HepG2 (cell line): ENCODE data around the gene MEI1. TPM values are rescaled to one million over a fixed set of nuclear protein-coding genes. Genes with fewer than 3 reads are reported as not detected.
A peak's percentile ranks its signal among the peaks of the same experiment; 100 is the strongest.

Experiments used
- CREB1 ChIP-seq, 2 experiments: fragments of 450-650 bp in 1 of 2; IDR thresholded peaks; 2 replicates each; pipeline ENCODE4 v1.6.1; 2016 to 2017; ENCODE audit warnings: control low read depth in 1 of 2, mild to moderate bottlenecking in 1 of 2, missing compliant biosample characterization in 1 of 2, missing genetic modification characterization in 1 of 2
- DR1 ChIP-seq: sonication (generic); formaldehyde crosslinking; IDR thresholded peaks from 2 replicates; pipeline ENCODE4 v1.8.0; 2021; ENCODE audit warnings: mild to moderate bottlenecking, missing genetic modification reagents, inconsistent platforms
- GTF3A ChIP-seq: sonication (generic); formaldehyde crosslinking; conservative IDR thresholded peaks from 2 replicates; pipeline ENCODE4 v1.4.0; 2020; ENCODE audit warnings: mild to moderate bottlenecking, missing genetic modification reagents
- KAT8 ChIP-seq: IDR thresholded peaks from 2 replicates; pipeline ENCODE4 v1.6.1; 2016; ENCODE audit warnings: missing genetic modification reagents, missing compliant biosample characterization
- KLF13 ChIP-seq: sonication (generic); formaldehyde crosslinking; IDR thresholded peaks from 2 replicates; pipeline ENCODE4 v1.4.0; 2020; ENCODE audit warnings: mild to moderate bottlenecking, missing genetic modification reagents
- MIER2 ChIP-seq: IDR thresholded peaks from 2 replicates; pipeline ENCODE4 v1.6.1; 2016; ENCODE audit warnings: missing biosample characterization, missing genetic modification reagents
- MTA3 ChIP-seq: sonication (generic); formaldehyde crosslinking; IDR thresholded peaks from 2 replicates; pipeline ENCODE4 v1.4.0; 2020; ENCODE audit warnings: missing genetic modification reagents
- NFE2L2 ChIP-seq: fragments of 150-350 bp; IDR thresholded peaks from 2 replicates; pipeline ENCODE4 v1.6.1; 2014; ENCODE audit warnings: low read length
- NFYC ChIP-seq: IDR thresholded peaks from 2 replicates; pipeline ENCODE4 v1.6.1; 2016; ENCODE audit warnings: missing genetic modification reagents, missing compliant biosample characterization
- PRPF4 ChIP-seq: fragments of 200-400 bp; formaldehyde crosslinking; IDR thresholded peaks from 2 replicates; pipeline ENCODE4 v1.6.1; 2016; ENCODE audit warnings: low read length, low read depth; ENCODE audit not compliant: poor library complexity, severe bottlenecking
- PTBP1 ChIP-seq: fragments of 200-400 bp; formaldehyde crosslinking; IDR thresholded peaks from 2 replicates; pipeline ENCODE4 v1.6.1; 2018; ENCODE audit warnings: low read length, low read depth; ENCODE audit not compliant: poor library complexity, severe bottlenecking
- TCF12 ChIP-seq, 2 experiments: fragments of 450-650 bp in 1 of 2; sonication (generic) in 1 of 2; formaldehyde crosslinking in 1 of 2; IDR thresholded peaks; 2 replicates each; pipeline versions ENCODE4 v1.6.1 to v1.8.0; 2017 to 2022; ENCODE audit warnings: antibody characterized with exemption in 1 of 2, mild to moderate bottlenecking in 1 of 2, missing genetic modification reagents in 1 of 2, moderate library complexity in 1 of 2
- ZNF205 ChIP-seq: IDR thresholded peaks from 2 replicates; pipeline ENCODE4 v1.6.1; 2018; ENCODE audit warnings: missing biosample characterization, missing genetic modification reagents
- ZNF256 ChIP-seq: sonication (generic); formaldehyde crosslinking; conservative IDR thresholded peaks from 2 replicates; pipeline ENCODE4 v1.4.0; 2020; ENCODE audit warnings: missing genetic modification reagents
- ZNF670 ChIP-seq: sonication (generic); formaldehyde crosslinking; IDR thresholded peaks from 2 replicates; pipeline ENCODE4 v1.8.0; 2022; ENCODE audit warnings: mild to moderate bottlenecking, missing genetic modification reagents, borderline replicate concordance
- polyA plus RNA-seq, 8 experiments: library from polyadenylated mRNA; depleted of rRNA in 3 of 8; stranded (reverse) in 7 of 8; unstranded in 1 of 8; fragments of >200 nt; fragmentation: Illumina TruSeq in 4 of 8; extraction: Trizol in 4 of 8; gene quantifications; 2 replicates each; pipeline versions ENCODE4 v1.2.1 to v1.2.3, GENCODE V29; 2011 to 2016; ENCODE audit warnings: low read depth in 4 of 8, missing spikeins in 1 of 8, mixed read lengths in 1 of 8; ENCODE audit not compliant: insufficient read depth in 1 of 8
- total RNA-seq, 5 experiments: library from RNA; depleted of rRNA; stranded (reverse); fragments of >200 nt; fragmentation: Illumina TruSeq; extraction: Trizol; gene quantifications; 2 replicates each; pipeline ENCODE4 v1.2.3, GENCODE V29; 2016; ENCODE audit warnings: low read depth in 1 of 5
- TF ChIP-seq, protein P1 (sequence below): IDR thresholded peaks from 2 replicates; pipeline ENCODE4 v1.6.1; 2016; ENCODE audit warnings: missing biosample characterization, missing genetic modification reagents, low read depth
- TF ChIP-seq, protein P2 (sequence below): sonication (generic); formaldehyde crosslinking; IDR thresholded peaks from 2 replicates; pipeline ENCODE4 v1.4.0; 2020; ENCODE audit warnings: missing genetic modification reagents
- TF ChIP-seq, protein P3 (sequence below): IDR thresholded peaks from 2 replicates; pipeline ENCODE4 v1.6.1; 2016; ENCODE audit warnings: missing compliant biosample characterization, missing genetic modification reagents, borderline replicate concordance
- TF ChIP-seq, protein P4 (sequence below): sonication (generic); formaldehyde crosslinking; IDR thresholded peaks from 2 replicates; pipeline ENCODE4 v1.8.1; 2023; ENCODE audit warnings: missing genetic modification reagents, inconsistent platforms, borderline replicate concordance
- TF ChIP-seq, protein P5 (sequence below): sonication (generic); formaldehyde crosslinking; IDR thresholded peaks from 2 replicates; pipeline ENCODE4 v1.5.1; 2020; ENCODE audit warnings: mild to moderate bottlenecking, moderate library complexity, missing genetic modification reagents

Gene MEI1
- total and polyA plus RNA-seq, 2 of the 13 experiments (the other 11 are each of a cell fraction or from before 2014, with no cell fraction given), result 0.75 to 1.9 TPM

DNA sequence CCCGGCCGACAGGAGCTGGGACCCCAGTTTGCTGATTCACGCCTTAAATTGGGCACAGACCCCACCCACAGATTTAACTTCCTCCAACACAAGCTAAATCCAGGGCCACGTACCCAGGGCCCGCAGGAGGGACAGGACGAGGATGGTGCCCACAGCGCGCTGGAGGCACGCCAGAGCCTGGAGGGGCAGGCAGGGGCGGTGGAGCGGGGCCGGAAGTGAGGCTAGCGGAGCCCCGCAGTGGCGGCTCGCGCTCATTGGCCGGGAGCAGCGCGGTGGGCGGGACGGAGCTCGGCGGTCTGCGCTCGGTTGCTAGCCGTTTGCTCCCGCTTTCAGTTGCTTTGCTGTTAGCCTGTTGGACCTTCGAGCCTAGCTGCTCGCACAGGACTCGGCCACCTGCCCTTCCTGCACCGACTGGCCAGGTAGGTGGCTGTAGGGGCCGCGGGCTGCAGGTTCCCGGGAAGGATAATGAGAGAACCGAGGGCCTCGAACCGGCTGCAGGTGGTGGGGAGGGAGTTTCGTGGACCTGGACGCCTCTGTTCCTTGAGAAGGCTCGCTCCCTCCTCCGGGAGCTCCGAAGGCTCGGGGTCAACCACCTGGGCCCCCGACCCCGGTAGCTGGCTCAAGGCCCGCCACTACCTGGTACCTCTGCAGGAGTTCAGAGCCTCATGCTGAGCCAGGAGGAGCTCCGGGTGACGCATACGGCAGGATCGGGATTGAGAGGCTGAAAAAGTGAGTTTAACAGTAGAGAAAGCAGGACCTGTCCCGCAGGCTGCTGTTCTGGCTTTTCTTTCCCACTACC is 101.2 kb downstream of the MEI1 start, which contains the start of gene CCDC134 (continued):
- TF ChIP-seq, protein P1, sequence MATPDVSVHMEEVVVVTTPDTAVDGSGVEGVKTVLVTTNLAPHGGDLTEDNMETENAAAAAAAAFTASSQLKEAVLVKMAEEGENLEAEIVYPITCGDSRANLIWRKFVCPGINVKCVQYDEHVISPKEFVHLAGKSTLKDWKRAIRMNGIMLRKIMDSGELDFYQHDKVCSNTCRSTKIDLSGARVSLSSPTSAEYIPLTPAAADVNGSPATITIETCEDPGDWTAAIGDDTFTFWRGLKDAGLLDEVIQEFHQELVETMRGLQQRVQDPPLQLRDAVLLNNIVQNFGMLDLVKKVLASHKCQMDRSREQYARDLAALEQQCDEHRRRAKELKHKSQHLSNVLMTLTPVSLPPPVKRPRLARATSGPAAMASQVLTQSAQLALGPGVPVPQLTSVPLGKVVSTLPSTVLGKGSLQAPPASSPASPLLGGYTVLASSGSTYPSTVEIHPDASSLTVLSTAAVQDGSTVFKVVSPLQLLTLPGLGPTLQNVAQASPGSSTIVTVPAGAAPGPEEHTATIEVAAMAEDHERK (CRISPR knock-in tag), result peak; percentile 26; the same call in 1 of the 2 replicates
- TF ChIP-seq ZNF256 (no peak), DR1 (CRISPR knock-in tag) (peak; percentile 88), MIER2 (no peak), KLF13 (peak; percentile 87), PRPF4 (no peak), ZNF205 (no peak; the same call in 1 of the 2 replicates), NFE2L2 (no peak), TCF12 (IDR thresholded peaks at IDR 0.05) (no peak), TCF12 (CRISPR knock-in tag; IDR thresholded peaks at IDR 0.05) (no peak), PTBP1 (no peak), MTA3 (CRISPR knock-in tag) (no peak), GTF3A (peak; percentile 95; the same call in 1 of the 2 replicates), CREB1 (IDR thresholded peaks at IDR 0.05) (peak; percentile 32; the same call in 1 of the 2 replicates), CREB1 (CRISPR knock-in tag; IDR thresholded peaks at IDR 0.05) (no peak), NFYC (CRISPR knock-in tag) (peak; percentile 88), ZNF670 (CRISPR knock-in tag) (no peak), KAT8 (peak; percentile 82)
- TF ChIP-seq, protein P2, sequence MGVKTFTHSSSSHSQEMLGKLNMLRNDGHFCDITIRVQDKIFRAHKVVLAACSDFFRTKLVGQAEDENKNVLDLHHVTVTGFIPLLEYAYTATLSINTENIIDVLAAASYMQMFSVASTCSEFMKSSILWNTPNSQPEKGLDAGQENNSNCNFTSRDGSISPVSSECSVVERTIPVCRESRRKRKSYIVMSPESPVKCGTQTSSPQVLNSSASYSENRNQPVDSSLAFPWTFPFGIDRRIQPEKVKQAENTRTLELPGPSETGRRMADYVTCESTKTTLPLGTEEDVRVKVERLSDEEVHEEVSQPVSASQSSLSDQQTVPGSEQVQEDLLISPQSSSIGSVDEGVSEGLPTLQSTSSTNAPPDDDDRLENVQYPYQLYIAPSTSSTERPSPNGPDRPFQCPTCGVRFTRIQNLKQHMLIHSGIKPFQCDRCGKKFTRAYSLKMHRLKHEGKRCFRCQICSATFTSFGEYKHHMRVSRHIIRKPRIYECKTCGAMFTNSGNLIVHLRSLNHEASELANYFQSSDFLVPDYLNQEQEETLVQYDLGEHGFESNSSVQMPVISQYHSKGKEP (CRISPR knock-in tag), result 0 out of 2 replicates have a peak, but pooled peaks have one; percentile 40
- TF ChIP-seq, protein P3, sequence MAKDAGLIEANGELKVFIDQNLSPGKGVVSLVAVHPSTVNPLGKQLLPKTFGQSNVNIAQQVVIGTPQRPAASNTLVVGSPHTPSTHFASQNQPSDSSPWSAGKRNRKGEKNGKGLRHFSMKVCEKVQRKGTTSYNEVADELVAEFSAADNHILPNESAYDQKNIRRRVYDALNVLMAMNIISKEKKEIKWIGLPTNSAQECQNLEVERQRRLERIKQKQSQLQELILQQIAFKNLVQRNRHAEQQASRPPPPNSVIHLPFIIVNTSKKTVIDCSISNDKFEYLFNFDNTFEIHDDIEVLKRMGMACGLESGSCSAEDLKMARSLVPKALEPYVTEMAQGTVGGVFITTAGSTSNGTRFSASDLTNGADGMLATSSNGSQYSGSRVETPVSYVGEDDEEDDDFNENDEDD (CRISPR knock-in tag), result peak; percentile 78; the same call in 1 of the 2 replicates
- TF ChIP-seq, protein P4, sequence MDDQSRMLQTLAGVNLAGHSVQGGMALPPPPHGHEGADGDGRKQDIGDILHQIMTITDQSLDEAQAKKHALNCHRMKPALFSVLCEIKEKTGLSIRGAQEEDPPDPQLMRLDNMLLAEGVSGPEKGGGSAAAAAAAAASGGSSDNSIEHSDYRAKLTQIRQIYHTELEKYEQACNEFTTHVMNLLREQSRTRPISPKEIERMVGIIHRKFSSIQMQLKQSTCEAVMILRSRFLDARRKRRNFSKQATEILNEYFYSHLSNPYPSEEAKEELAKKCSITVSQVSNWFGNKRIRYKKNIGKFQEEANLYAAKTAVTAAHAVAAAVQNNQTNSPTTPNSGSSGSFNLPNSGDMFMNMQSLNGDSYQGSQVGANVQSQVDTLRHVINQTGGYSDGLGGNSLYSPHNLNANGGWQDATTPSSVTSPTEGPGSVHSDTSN (CRISPR knock-in tag), result 0 out of 2 replicates have a peak, but pooled peaks have one; percentile 62
- TF ChIP-seq, protein P5, sequence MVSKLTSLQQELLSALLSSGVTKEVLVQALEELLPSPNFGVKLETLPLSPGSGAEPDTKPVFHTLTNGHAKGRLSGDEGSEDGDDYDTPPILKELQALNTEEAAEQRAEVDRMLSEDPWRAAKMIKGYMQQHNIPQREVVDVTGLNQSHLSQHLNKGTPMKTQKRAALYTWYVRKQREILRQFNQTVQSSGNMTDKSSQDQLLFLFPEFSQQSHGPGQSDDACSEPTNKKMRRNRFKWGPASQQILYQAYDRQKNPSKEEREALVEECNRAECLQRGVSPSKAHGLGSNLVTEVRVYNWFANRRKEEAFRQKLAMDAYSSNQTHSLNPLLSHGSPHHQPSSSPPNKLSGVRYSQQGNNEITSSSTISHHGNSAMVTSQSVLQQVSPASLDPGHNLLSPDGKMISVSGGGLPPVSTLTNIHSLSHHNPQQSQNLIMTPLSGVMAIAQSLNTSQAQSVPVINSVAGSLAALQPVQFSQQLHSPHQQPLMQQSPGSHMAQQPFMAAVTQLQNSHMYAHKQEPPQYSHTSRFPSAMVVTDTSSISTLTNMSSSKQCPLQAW (CRISPR knock-in tag), result peak; percentile 67; the same call in 1 of the 2 replicates
